ENCODE data around the gene TTC9C.

Gene TTC9C

GRCh38 chr11:62716816-62717215, 11.5 kb upstream of the TTC9C start:
- ATAC-seq, result no peak
- no peak for TF ChIP-seq RARB (CRISPR knock-in tag; IDR thresholded peaks at IDR 0.05)
- no peak for TF ChIP-seq ZFP3 (CRISPR knock-in tag; IDR thresholded peaks at IDR 0.05)
- TF ChIP-seq CSDC2 (CRISPR knock-in tag; IDR thresholded peaks at IDR 0.05), result no peak
- TF ChIP-seq OSR1 (CRISPR knock-in tag; IDR thresholded peaks at IDR 0.05), result no peak
- no peak for TF ChIP-seq TSHZ2 (CRISPR knock-in tag; IDR thresholded peaks at IDR 0.05)
- no peak for TF ChIP-seq ZNF70 (CRISPR knock-in tag; IDR thresholded peaks at IDR 0.05)
- no peak for TF ChIP-seq TOX (CRISPR knock-in tag; IDR thresholded peaks at IDR 0.05; ENCODE audit: borderline replicate concordance)
- no peak for TF ChIP-seq BACH2 (CRISPR knock-in tag; IDR thresholded peaks at IDR 0.05; ENCODE audit: borderline replicate concordance)
- TF ChIP-seq ARNTL (CRISPR knock-in tag; IDR thresholded peaks at IDR 0.05; ENCODE audit: borderline replicate concordance, low read depth), result no peak
- no peak for TF ChIP-seq POU6F1 (CRISPR knock-in tag; IDR thresholded peaks at IDR 0.05; ENCODE audit: borderline replicate concordance, low read depth)
- TF ChIP-seq CSRNP3 (CRISPR knock-in tag; IDR thresholded peaks at IDR 0.05), result no peak
- TF ChIP-seq ZNF565 (CRISPR knock-in tag; conservative IDR thresholded peaks at IDR 0.05; ENCODE audit: low read depth), result no peak
- no peak for TF ChIP-seq SNAI2 (CRISPR knock-in tag; IDR thresholded peaks at IDR 0.05)
- no peak for TF ChIP-seq ZNF8 (CRISPR knock-in tag; IDR thresholded peaks at IDR 0.05)
- no peak for TF ChIP-seq ESRRG (CRISPR knock-in tag; IDR thresholded peaks at IDR 0.05)
- TF ChIP-seq PPARA (CRISPR knock-in tag; IDR thresholded peaks at IDR 0.05; ENCODE audit: borderline replicate concordance), result no peak

GRCh38 chr11:62719302-62719978, 8.8 kb upstream of the TTC9C start:
- TF ChIP-seq SNAI2 (CRISPR knock-in tag; IDR thresholded peaks at IDR 0.05) (no peak), RARB (CRISPR knock-in tag; IDR thresholded peaks at IDR 0.05) (no peak), TSHZ2 (CRISPR knock-in tag; IDR thresholded peaks at IDR 0.05) (no peak), GLIS3 (CRISPR knock-in tag; IDR thresholded peaks at IDR 0.05) (no peak), ZNF8 (CRISPR knock-in tag; IDR thresholded peaks at IDR 0.05) (no peak), ESRRG (CRISPR knock-in tag; IDR thresholded peaks at IDR 0.05) (no peak), ZNF70 (CRISPR knock-in tag; IDR thresholded peaks at IDR 0.05) (no peak), ARNTL (CRISPR knock-in tag; IDR thresholded peaks at IDR 0.05; ENCODE audit: borderline replicate concordance, low read depth) (no peak)
- no peak for ATAC-seq

GRCh38 chr11:62721994-62722393, 6.3 kb upstream of the TTC9C start:
- TF ChIP-seq PPARA (CRISPR knock-in tag; IDR thresholded peaks at IDR 0.05; ENCODE audit: borderline replicate concordance) (no peak), CSRNP3 (CRISPR knock-in tag; IDR thresholded peaks at IDR 0.05) (no peak), TSHZ2 (CRISPR knock-in tag; IDR thresholded peaks at IDR 0.05) (no peak), ESRRG (CRISPR knock-in tag; IDR thresholded peaks at IDR 0.05) (no peak), BACH2 (CRISPR knock-in tag; IDR thresholded peaks at IDR 0.05; ENCODE audit: borderline replicate concordance) (no peak), CSDC2 (CRISPR knock-in tag; IDR thresholded peaks at IDR 0.05) (no peak)
- peak; percentile 43; the same call in 2 of the 3 replicates for ATAC-seq
